ENCODE data around the gene SOWAHB. TPM values are rescaled to one million over a fixed set of nuclear protein-coding genes. Genes with fewer than 3 reads are reported as not detected.

Gene SOWAHB
- total RNA-seq, 1 donor from 2014 or later, result 6.5 TPM

GRCh38 chr4:76858319-76858718 lies 39.6 kb downstream of the SOWAHB start:
- TF ChIP-seq CTCF (IDR thresholded peaks at IDR 0.05), result no peak
- Histone ChIP-seq H3K27me3 (no peaks in the 10 kb centered on the region), H3K9me3 (no peaks in the 10 kb centered on the region), H3K4me3 (no peak overlapping the region), H3K4me1 (peaks cover 2 to 19% of the 10 kb centered on the region in 2 donors), H3K36me3 (no peaks in the 10 kb centered on the region), H3K27ac (no peak overlapping the region)
- DNase-seq (ENCODE audit: low spot score in 2 of 2), result no peak
- intact Hi-C loops (cut with DNase I), result no loop called here

GRCh38 chr4:76857074-76857409 lies 40.9 kb downstream of the SOWAHB start:
- no peak for TF ChIP-seq CTCF (IDR thresholded peaks at IDR 0.05)
- Histone ChIP-seq H3K4me1 (peaks cover 2 to 19% of the 10 kb centered on the region in 2 donors), H3K36me3 (no peaks in the 10 kb centered on the region), H3K27ac (peak overlapping the region; percentile 16 to 31), H3K4me3 (no peak overlapping the region), H3K9me3 (no peaks in the 10 kb centered on the region), H3K27me3 (no peaks in the 10 kb centered on the region)
- DNase-seq (ENCODE audit: low spot score in 2 of 2), result no peak
- intact Hi-C loops (cut with DNase I), result no loop called here

GRCh38 chr4:76856243-76857073 lies 41.5 kb downstream of the SOWAHB start:
- no peaks in the 10 kb centered on the region for H3K9me3 ChIP-seq
- H3K4me3 ChIP-seq, result no peak overlapping the region
- peaks cover 2 to 19% of the 10 kb centered on the region in 2 donors for H3K4me1 ChIP-seq
- H3K36me3 ChIP-seq, result no peaks in the 10 kb centered on the region
- intact Hi-C loops (cut with DNase I), result no loop called here
- DNase-seq (ENCODE audit: low spot score in 2 of 2), result no peak
- no peaks in the 10 kb centered on the region for H3K27me3 ChIP-seq
- TF ChIP-seq CTCF (IDR thresholded peaks at IDR 0.05), result no peak
- peak overlapping the region; percentile 16 to 31 for H3K27ac ChIP-seq

- no peaks in the 10 kb centered on the region for H3K9me3 ChIP-seq
- TF ChIP-seq CTCF (IDR thresholded peaks at IDR 0.05), result no peak
- H3K36me3 ChIP-seq, result no peaks in the 10 kb centered on the region
- H3K4me1 ChIP-seq, result peaks cover 2 to 19% of the 10 kb centered on the region in 2 donors
- no peaks in the 10 kb centered on the region for H3K27me3 ChIP-seq
- intact Hi-C loops (cut with DNase I), result loop anchor here (2.0 kb wide), 1 partner anchor 24 kb away; no protein-coding TSS in a partner anchor
- peak overlapping the region; percentile 14 to 54 for H3K27ac ChIP-seq
- no peak for DNase-seq (ENCODE audit: low spot score in 2 of 2)
- no peak overlapping the region for H3K4me3 ChIP-seq
Measured at GRCh38 chr4:76854858-76855257, 43.1 kb downstream of the SOWAHB start.

GRCh38 chr4:76851375-76851774 lies 46.6 kb downstream of the SOWAHB start:
- H3K27ac ChIP-seq, result no peak overlapping the region
- H3K4me1 ChIP-seq, result peaks cover under 1 to 16% of the 10 kb centered on the region in 2 donors
- no peaks in the 10 kb centered on the region for H3K9me3 ChIP-seq
- no peaks in the 10 kb centered on the region for H3K27me3 ChIP-seq
- no peak overlapping the region for H3K4me3 ChIP-seq
- DNase-seq (ENCODE audit: low spot score in 2 of 2), result no peak
- no peak for TF ChIP-seq CTCF (IDR thresholded peaks at IDR 0.05)
- no peaks in the 10 kb centered on the region for H3K36me3 ChIP-seq
- intact Hi-C loops (cut with DNase I), result no loop called here
